Gastrocnemius medialis (tissue), 4 donors: ENCODE measurements around the gene SLX9.

ENCODE experiments used
- POLR2A ChIP-seq, 2 donors: fragments of 450-650 bp; IDR thresholded peaks; one replicate each; pipeline ENCODE4 v1.6.1; 2017; ENCODE audit warnings: antibody characterized with exemption in 2 of 2, mild to moderate bottlenecking in 2 of 2, moderate library complexity in 2 of 2
- TF ChIP-seq, protein P1 (sequence below), 5 experiments: fragments of 450-650 bp in 3 of 5; fragments of 200-600 bp in 2 of 5; sonication (generic) in 2 of 5; IDR thresholded peaks in 4 of 5; conservative IDR thresholded peaks in 1 of 5; 1 replicate in 4 of 5; 2 replicates in 1 of 5; pipeline ENCODE4 v1.5.1; 2016 to 2019; ENCODE audit warnings: antibody characterized with exemption in 5 of 5, mild to moderate bottlenecking in 3 of 5, moderate library complexity in 3 of 5

DNA sequence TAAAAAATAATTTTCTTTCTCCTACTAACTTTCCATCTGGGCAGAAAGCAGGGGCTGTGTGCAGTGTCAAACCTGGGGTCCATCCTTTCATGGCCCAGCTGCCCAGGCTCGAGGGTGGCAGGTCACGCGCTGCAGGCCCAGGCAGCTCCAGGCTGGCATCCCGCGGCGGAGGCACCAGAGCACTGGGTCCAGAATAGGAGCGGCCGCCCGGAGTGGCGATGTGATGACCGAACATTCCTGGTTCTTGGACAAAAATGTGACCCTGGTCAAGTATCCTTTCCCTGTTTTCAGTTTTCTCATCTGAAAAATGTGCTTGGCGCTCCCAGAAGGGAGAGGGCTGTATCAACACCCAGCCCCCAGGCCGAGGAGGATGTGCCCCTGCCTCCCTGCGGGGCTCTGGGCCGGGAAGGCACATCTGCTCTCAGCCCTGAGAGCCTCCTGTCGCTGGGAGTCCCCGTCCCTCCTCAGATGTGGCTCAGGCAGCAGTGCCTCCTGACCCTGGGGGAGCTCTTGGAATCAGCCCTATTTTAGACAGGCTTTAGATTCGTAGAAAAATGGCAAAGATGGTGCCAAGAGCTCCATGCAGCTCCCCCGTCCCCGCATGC is 29.3 kb downstream of the SLX9 start:
- TF ChIP-seq, protein P1, sequence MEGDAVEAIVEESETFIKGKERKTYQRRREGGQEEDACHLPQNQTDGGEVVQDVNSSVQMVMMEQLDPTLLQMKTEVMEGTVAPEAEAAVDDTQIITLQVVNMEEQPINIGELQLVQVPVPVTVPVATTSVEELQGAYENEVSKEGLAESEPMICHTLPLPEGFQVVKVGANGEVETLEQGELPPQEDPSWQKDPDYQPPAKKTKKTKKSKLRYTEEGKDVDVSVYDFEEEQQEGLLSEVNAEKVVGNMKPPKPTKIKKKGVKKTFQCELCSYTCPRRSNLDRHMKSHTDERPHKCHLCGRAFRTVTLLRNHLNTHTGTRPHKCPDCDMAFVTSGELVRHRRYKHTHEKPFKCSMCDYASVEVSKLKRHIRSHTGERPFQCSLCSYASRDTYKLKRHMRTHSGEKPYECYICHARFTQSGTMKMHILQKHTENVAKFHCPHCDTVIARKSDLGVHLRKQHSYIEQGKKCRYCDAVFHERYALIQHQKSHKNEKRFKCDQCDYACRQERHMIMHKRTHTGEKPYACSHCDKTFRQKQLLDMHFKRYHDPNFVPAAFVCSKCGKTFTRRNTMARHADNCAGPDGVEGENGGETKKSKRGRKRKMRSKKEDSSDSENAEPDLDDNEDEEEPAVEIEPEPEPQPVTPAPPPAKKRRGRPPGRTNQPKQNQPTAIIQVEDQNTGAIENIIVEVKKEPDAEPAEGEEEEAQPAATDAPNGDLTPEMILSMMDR (IDR thresholded peaks at IDR 0.05 in 4 of 5, conservative IDR thresholded peaks at IDR 0.05 in 1 of 5) = no peak
- no peak for TF ChIP-seq POLR2A (IDR thresholded peaks at IDR 0.05)
